ENCODE measurements around the gene SLMAP.

DNA sequence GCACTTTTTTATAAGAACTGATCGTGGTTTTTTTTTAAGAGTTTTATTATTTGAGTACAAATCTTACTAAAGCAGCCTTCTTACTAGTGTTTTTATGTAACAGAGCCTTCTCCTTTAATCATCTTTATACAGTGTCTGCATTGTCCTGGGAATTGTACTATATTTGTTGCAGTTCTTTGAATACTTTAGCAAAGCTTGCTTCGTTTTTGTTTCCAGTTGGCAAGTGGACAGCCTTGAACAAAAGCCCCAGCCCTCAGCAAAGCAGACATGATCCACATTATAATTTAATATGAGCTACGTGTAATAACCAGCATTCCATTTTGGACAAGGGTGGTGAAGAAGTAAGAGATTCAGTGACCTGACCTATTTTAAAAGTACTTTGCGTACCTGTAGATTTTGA is 139.9 kb downstream of the SLMAP start:
- no peak for TF ChIP-seq SMC3 (IDR thresholded peaks at IDR 0.05; ENCODE audit: low read depth, low read length)
- TF ChIP-seq GABPA (IDR thresholded peaks at IDR 0.05; ENCODE audit: low read depth): no peak
- no peak for TF ChIP-seq CTCF (IDR thresholded peaks at IDR 0.05)
- no peak for TF ChIP-seq SIN3A (IDR thresholded peaks at IDR 0.05; ENCODE audit: borderline replicate concordance, low read depth, low read length)
- no peak for TF ChIP-seq FOSL2 (IDR thresholded peaks at IDR 0.05; ENCODE audit: borderline replicate concordance, low read depth)
- no peak for TF ChIP-seq EZH2phosphoT487 (IDR thresholded peaks at IDR 0.05; ENCODE audit: borderline replicate concordance, low read depth)
- no peak for TF ChIP-seq PBX3 (IDR thresholded peaks at IDR 0.05)
- TF ChIP-seq FOXM1 (IDR thresholded peaks at IDR 0.05; ENCODE audit: low read depth): no peak
- TF ChIP-seq JUND (IDR thresholded peaks at IDR 0.05): no peak
- no peak for TF ChIP-seq EP300 (IDR thresholded peaks at IDR 0.05; ENCODE audit: borderline replicate concordance in 1 of 2, low read depth in 1 of 2, low read length in 1 of 2)
- no peak for TF ChIP-seq POLR2AphosphoS5 (IDR thresholded peaks at IDR 0.05; ENCODE audit: low read depth, low read length)

Data from SK-N-SH (cell line).